Uterus (tissue), 2 donors: ENCODE data around the gene THOC1.

Experiments
- POLR2A ChIP-seq, 2 donors: fragments of 450-650 bp; IDR thresholded peaks; one replicate each; pipeline ENCODE4 v1.6.1; 2016; ENCODE audit warnings: antibody characterized with exemption in 2 of 2, mild to moderate bottlenecking in 1 of 2, moderate library complexity in 1 of 2
- TF ChIP-seq, protein P1 (sequence below), 4 experiments: fragments of 200-600 bp in 2 of 4; fragments of 450-650 bp in 2 of 4; sonication (generic) in 2 of 4; IDR thresholded peaks; one replicate each; pipeline ENCODE4 v1.5.1; 2016 to 2019; ENCODE audit warnings: antibody characterized with exemption in 4 of 4, mild to moderate bottlenecking in 2 of 4, moderate library complexity in 1 of 4

- TF ChIP-seq, protein P1, sequence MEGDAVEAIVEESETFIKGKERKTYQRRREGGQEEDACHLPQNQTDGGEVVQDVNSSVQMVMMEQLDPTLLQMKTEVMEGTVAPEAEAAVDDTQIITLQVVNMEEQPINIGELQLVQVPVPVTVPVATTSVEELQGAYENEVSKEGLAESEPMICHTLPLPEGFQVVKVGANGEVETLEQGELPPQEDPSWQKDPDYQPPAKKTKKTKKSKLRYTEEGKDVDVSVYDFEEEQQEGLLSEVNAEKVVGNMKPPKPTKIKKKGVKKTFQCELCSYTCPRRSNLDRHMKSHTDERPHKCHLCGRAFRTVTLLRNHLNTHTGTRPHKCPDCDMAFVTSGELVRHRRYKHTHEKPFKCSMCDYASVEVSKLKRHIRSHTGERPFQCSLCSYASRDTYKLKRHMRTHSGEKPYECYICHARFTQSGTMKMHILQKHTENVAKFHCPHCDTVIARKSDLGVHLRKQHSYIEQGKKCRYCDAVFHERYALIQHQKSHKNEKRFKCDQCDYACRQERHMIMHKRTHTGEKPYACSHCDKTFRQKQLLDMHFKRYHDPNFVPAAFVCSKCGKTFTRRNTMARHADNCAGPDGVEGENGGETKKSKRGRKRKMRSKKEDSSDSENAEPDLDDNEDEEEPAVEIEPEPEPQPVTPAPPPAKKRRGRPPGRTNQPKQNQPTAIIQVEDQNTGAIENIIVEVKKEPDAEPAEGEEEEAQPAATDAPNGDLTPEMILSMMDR (IDR thresholded peaks at IDR 0.05): no peak
- TF ChIP-seq POLR2A (IDR thresholded peaks at IDR 0.05): no peak
Observed at GRCh38 chr18:261398-262073, 6.3 kb downstream of the THOC1 start.
